ENCODE results near the gene PPP1R13B.
"Not testable (repeated sequence)": the region's sequence is repeated elsewhere in the genome, so short reads cannot be mapped to it uniquely, and the experiment has no call there.

PPP1R13B gene

GRCh38 chr14:103856607-103857006 is 9.2 kb upstream of the PPP1R13B start:
- no peak for DNase-seq

- DNase-seq, result no peak
Observed at GRCh38 chr14:103856105-103856504, 8.7 kb upstream of the PPP1R13B start.

- DNase-seq, result no peak
Observed at GRCh38 chr14:103855734-103856095, 8.3 kb upstream of the PPP1R13B start.

GRCh38 chr14:103854822-103855733 is 7.7 kb upstream of the PPP1R13B start:
- DNase-seq, result no peak

- no peak for DNase-seq
Observed at GRCh38 chr14:103854017-103854808, 6.8 kb upstream of the PPP1R13B start.

- DNase-seq, result no peak
Observed at GRCh38 chr14:103849151-103849886, 1.9 kb upstream of the PPP1R13B start.

- DNase-seq, result no peak
Observed at GRCh38 chr14:103848175-103849077, 1.1 kb upstream of the PPP1R13B start.

GRCh38 chr14:103846543-103847450 is 578 bp downstream of the PPP1R13B start:
- DNase-seq, result peak; percentile 8

GRCh38 chr14:103846097-103846496 is 1.3 kb downstream of the PPP1R13B start:
- DNase-seq, result no peak

GRCh38 chr14:103845327-103845726 is 2.0 kb downstream of the PPP1R13B start:
- DNase-seq, result no peak

- DNase-seq, result not testable (repeated sequence)
Observed at GRCh38 chr14:103841265-103841664, 6.1 kb downstream of the PPP1R13B start.

GRCh38 chr14:103840014-103840413 is 7.4 kb downstream of the PPP1R13B start:
- no peak for DNase-seq

GRCh38 chr14:103839579-103839978 is 7.8 kb downstream of the PPP1R13B start:
- no peak for DNase-seq

GRCh38 chr14:103838117-103838516 is 9.3 kb downstream of the PPP1R13B start:
- DNase-seq, result no peak

GRCh38 chr14:103836976-103837725 is 10.2 kb downstream of the PPP1R13B start:
- DNase-seq, result no peak

GRCh38 chr14:103834956-103835355 is 12.4 kb downstream of the PPP1R13B start:
- DNase-seq, result no peak

GRCh38 chr14:103833711-103834110 is 13.7 kb downstream of the PPP1R13B start:
- no peak for DNase-seq

- DNase-seq, result no peak
Observed at GRCh38 chr14:103832046-103832445, 15.3 kb downstream of the PPP1R13B start.

- no peak for DNase-seq
Observed at GRCh38 chr14:103830511-103831270, 16.7 kb downstream of the PPP1R13B start.

All from stimulated activated CD4-positive, alpha-beta T cell treated with anti-CD3 and anti-CD28 coated beads, Interleukin-4, amount 100 ng/mL, for 24 hours (primary cell).